ENCODE results near the gene MRPL14.

The MRPL14 gene

GRCh38 chr6:44127186-44128019 is at the start of gene MRPL14, which contains the start of gene TMEM63B:
TSS of gene MRPL14 (minus strand) at chr6:44127452. CDS start at chr6:44116611, 10,841 bp downstream.
TSS of gene TMEM63B (plus strand) at chr6:44127554. CDS start at chr6:44134585, 7,031 bp downstream.
- peak; percentile 91 to 93 for DNase-seq

- DNase-seq, result no peak
These were observed 49.0 kb upstream of the MRPL14 start for GRCh38 chr6:44176130-44176761.

GRCh38 chr6:44172731-44173500 is 45.7 kb upstream of the MRPL14 start:
- peak; percentile 78 for DNase-seq

GRCh38 chr6:44171899-44172546 is 44.8 kb upstream of the MRPL14 start:
- no peak for DNase-seq

- DNase-seq, result no peak
These were observed 42.8 kb upstream of the MRPL14 start for GRCh38 chr6:44169886-44170570.

- no peak for DNase-seq
These were observed 41.9 kb upstream of the MRPL14 start for GRCh38 chr6:44169154-44169553.

- DNase-seq, result no peak
These were observed 40.3 kb upstream of the MRPL14 start for GRCh38 chr6:44167567-44167966.

- DNase-seq, result no peak
These were observed 39.4 kb upstream of the MRPL14 start for GRCh38 chr6:44166591-44167184.

- no peak for DNase-seq
These were observed 38.9 kb upstream of the MRPL14 start for GRCh38 chr6:44166116-44166515.

- no peak for DNase-seq
These were observed 35.8 kb upstream of the MRPL14 start for GRCh38 chr6:44162876-44163625.

GRCh38 chr6:44161997-44162338 is 34.7 kb upstream of the MRPL14 start:
- DNase-seq, result no peak

GRCh38 chr6:44158770-44159228 is 31.5 kb upstream of the MRPL14 start, which contains the start of gene CAPN11:
TSS of gene CAPN11 (plus strand) at chr6:44158820. CDS start at chr6:44158849, 29 bp downstream.
- no peak for DNase-seq

GRCh38 chr6:44157152-44157521 is 29.9 kb upstream of the MRPL14 start:
- no peak for DNase-seq

GRCh38 chr6:44156494-44157151 is 29.4 kb upstream of the MRPL14 start:
- no peak for DNase-seq

GRCh38 chr6:44154067-44154466 is 26.8 kb upstream of the MRPL14 start:
- DNase-seq, result no peak

- DNase-seq, result no peak
These were observed 25.3 kb upstream of the MRPL14 start for GRCh38 chr6:44152533-44152932.

- no peak for DNase-seq
These were observed 24.8 kb upstream of the MRPL14 start for GRCh38 chr6:44152109-44152461.

GRCh38 chr6:44151348-44152108 is 24.3 kb upstream of the MRPL14 start:
- peak; percentile 76 to 78 for DNase-seq

- no peak for DNase-seq
These were observed 23.2 kb upstream of the MRPL14 start for GRCh38 chr6:44150317-44150917.
